CD4-positive, alpha-beta T cell treated with Interleukin-1 beta for 1 hour (primary cell): Measurements from ENCODE around the gene SNAI3.
"Not testable (repeated sequence)": the region's sequence is repeated elsewhere in the genome, so short reads cannot be mapped to it uniquely, and the experiment has no call there.

Experiments used
- DNase-seq, 2 donors: peaks; one replicate each; pipeline ENCODE4 v3.0.0-alpha.2; 2020 to 2022

Gene SNAI3

DNA sequence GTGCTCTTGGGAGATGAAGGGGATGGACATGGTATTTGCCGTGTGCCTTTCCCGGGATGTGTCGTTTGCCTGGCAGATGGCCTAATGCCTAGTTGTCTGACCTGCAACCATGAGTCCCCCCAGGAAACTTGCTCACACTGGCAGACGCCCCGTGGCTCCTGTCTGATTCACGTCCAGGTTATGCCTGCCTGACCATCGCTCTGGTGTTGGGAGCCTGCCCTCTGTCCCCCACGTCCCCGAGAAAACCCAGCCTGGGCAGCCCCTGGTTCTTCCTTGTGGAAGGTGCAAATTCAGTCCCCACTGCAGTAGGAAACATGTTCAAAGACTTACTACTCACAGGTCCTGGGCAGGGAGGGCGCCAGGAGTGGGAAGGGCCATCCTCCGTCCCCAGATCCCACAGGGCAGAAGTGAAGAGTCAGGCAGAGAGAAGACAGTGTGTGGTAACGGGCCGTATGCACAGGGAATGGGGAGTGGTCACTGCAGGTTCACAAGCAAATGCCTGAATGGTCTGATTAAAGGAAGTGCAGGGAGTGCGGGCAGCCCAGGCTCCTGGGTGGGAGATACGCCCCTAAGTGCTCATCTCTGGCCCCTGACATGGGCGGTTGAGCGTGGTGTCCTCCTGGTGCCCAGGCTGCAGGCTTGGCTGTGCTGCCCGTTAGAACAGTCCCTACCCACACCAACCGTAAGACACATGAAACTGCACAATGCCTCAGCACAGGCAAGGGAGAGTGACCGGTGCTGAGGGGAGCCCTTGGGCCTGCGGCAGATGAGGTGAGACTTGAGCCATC lies 4.2 kb upstream of the SNAI3 start:
- DNase-seq, result no peak

DNA sequence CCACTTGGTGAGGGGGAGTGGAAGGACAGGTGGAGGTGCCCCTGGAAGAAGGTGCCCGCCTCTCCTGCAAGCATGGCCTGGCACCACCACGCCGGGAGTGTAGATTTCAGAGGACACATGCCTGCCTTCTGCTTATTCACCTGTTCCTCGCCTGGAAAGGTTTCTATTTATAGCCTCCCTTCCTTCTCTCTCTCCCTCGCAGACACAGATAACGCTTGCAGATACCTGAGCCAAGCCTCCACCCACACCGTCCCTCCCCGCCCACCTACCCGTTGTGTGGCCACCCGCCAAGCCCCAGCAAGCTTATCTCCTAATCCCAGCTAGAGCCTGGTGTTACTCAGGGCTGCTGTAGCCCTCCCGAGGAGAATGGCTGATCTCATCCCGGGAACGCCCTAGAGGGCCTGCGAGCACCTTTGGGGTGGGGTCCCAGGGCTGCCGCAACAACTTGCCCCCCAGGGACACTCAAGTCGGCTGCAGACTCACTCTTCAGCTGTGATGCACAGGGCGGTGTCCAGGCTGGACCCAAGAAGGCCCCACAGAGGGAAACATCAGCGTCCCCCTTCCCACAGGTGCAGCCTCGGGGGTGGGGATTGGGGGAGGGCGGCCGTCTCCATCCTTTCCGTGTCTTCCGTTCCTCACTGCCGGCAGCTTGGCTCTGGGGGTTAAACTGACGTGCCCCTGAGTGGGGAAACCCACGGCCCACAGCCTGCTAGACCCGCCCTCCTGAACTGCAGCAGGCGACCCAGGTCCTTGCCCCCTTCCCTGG lies 1.9 kb upstream of the SNAI3 start:
- no peak for DNase-seq

GRCh38 chr16:88687676-88688012 lies 1.3 kb upstream of the SNAI3 start:
- no peak for DNase-seq

GRCh38 chr16:88687254-88687576 lies 908 bp upstream of the SNAI3 start:
- no peak for DNase-seq

GRCh38 chr16:88686062-88686438 lies 257 bp downstream of the SNAI3 start:
- peak in 1 of 2 donors; percentile 37 for DNase-seq

- DNase-seq, result peak; percentile 58 to 64
Observed at GRCh38 chr16:88685156-88686061, 898 bp downstream of the SNAI3 start.

DNA sequence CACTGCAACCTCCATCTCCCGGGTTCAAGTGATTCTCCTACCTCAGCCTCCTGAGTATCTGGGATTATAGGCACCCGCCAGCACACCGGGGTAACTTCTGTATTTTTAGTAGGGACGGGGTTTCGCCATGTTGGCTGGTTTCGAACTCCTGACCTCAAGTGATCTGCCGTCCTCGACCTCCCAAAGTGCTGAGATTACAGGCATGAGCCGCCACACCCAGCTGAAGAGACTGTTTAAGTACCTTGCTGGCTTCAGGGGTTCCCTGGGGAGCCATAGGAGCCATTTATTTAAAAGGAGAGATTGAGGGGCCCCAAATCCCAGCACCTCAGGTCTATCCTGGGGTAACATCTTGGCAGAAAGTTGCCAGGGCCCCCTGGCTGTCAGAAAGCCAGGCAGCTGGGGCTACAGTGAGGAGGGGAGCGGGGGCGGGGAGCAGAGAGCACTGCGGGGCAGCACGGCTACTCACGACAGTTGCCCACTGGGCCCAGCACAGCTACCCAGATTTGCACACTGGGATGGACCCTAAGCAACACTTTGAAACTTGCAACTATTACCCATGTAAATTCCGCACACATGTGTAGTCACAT lies 1.6 kb downstream of the SNAI3 start:
- DNase-seq, result no peak

DNA sequence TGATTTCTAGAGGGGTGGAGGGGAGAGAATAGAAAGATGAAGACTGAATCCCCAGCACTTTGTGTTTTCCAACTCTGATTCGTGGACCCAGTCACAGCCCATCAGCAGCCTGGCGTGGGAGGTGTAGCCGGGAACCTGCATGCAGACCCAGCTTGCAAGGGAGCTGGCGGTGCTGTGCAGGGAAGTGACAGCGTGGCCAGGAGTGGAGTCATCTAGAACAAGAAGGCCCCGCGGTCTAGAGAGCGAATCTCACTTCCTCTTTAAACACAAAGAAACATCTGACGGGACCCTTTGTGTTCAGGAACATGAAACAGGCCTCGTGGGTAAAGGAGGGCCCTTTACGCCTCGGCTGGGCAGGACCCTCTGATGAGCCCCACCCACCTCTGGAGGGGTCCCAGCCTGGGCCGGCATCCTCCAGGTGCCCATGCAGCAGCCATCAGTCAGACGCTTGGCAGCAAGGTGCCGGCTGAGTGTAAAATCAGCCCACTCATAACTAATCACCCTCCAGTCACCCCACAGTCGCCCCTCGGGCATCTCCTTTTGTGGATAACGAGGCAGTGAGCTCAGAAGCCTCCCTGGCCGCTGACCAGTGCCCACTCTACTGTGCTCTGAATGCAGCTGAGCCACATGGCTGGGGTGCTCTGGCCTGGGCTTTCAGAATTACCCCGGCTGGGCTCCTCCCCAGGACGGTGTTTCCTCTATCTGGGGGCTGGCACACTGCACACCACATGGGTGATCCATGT lies 4.4 kb downstream of the SNAI3 start:
- peak; percentile 51 to 78 for DNase-seq

DNA sequence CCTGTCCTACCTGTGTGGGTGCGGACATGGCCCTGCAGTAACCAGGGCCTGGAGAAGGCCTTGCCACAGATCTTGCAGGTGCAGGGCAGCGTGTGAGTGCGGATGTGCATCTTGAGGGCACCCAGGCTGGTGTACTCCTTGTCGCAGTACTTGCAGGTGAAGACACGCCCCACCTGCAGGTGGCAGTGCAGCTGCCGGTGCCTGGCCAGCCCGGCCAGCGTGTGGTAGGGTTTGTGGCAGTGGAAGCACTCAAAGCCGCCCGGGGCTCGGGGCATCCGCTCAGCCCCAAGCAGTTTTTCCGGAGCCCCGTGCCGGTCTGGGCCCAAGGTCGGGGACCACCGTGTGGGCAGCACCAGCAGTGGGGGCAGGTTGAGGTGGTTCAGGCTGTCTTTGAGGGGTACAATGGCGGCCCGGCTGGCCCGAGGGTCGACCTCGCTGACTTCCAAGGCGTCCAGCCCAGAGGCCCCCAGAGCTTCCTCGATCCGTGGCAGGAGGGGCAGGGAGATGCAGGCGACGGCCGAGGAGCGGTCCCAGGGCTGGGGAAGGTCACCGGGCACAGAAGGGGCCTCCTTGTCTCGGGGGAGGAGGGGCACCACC lies 5.1 kb downstream of the SNAI3 start:
- DNase-seq, result peak; percentile 58 to 63

DNA sequence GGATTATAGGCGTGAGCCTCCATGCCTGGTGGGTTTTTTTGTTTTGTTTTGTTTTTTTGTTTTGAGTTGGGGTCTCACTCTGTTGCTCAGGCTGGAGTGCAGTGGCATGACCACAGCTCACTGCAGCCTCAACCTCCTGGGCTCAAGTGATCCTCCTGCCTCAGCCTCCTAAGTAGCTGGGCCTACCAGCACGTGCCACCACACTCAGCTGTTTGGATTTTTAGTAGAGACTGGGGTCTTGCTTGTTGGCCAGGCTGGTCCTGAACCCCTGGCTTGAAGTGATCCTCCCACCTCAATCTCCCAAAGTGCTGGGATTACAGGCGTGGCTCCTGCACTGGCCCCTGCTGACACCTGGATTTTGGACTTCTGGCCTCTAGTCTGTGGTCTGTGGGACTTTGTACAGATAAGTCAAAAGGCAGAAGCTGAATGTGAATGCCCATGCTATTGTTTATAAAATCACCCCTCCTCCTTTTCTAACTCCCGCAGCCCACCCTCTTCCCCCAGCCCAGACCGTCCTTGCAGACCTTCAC lies 5.7 kb downstream of the SNAI3 start:
- DNase-seq, result no peak

DNA sequence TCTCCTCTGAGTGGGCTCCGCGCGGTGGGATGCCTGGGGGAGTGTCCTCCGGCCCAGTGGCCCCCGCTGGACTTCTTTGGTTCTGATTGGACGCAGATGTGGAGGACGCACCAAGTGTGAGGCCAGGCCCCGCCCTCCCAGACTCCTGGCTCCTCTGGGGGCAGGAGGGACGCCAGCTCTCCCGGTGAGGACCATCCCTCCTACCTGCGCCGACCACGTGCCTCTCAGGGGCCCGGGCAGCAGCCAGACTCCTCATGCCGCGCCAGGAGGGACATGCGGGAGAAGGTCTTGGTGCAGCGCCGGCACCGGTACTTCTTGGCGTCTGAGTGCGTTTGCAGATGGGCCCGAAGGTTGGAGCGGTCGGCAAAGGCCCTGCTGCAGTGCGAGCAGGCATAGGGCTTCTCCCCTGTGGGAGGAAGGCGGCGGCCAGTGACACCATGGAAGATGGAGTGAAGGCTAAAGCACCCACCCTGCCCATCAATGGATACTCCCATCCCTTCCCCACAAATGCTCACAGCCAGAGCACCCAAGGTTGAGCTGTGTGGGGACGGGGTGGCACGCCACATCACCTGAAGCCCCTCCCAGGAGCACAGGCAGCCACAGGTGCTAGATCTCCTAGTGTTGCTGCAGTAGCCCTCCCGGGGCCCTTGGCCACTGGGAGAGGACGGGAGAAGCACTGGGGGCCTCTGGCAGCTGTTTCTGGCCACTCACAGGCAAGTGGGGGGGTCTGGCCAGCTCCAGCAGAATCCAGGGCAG lies 7.9 kb downstream of the SNAI3 start:
- no peak for DNase-seq

GRCh38 chr16:88677721-88678120 lies 8.6 kb downstream of the SNAI3 start:
- DNase-seq, result no peak

- DNase-seq, result no peak
Observed at GRCh38 chr16:88676502-88677242, 9.6 kb downstream of the SNAI3 start.

DNA sequence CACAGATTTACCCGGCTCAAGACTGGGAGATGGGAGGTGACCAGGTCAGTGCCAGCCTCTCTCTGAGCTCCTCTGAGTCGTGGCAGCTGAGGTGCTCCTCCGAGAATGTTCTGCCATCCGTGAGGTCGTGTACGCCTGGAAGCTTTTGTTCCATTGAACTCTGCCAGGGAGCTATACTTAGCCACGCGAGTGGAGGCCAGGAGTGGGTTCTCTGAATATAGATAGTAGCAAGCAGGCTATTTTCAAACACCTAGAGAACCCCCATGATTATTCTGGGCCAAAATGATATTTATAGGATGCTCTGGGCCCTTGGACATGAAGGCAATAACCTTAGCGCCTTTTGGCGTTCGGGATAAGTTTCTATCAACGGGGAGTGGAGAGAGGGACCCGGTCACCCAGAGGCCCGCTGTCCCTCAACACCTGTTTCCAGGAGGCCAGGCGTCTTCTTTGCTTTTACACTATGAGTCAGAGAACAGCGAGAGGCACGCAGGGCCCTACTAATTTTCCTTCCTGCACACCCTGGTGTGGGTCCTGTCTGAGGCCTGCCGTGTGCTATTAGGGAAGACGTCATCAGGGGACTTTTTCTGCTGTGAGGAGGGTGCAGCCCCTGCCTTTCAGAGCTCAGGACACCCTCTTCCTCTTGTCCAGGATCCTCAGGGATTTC lies 12.5 kb downstream of the SNAI3 start:
- DNase-seq, result no peak

GRCh38 chr16:88672776-88673175 lies 13.5 kb downstream of the SNAI3 start:
- no peak for DNase-seq

GRCh38 chr16:88671806-88672205 lies 14.5 kb downstream of the SNAI3 start:
- no peak for DNase-seq

DNA sequence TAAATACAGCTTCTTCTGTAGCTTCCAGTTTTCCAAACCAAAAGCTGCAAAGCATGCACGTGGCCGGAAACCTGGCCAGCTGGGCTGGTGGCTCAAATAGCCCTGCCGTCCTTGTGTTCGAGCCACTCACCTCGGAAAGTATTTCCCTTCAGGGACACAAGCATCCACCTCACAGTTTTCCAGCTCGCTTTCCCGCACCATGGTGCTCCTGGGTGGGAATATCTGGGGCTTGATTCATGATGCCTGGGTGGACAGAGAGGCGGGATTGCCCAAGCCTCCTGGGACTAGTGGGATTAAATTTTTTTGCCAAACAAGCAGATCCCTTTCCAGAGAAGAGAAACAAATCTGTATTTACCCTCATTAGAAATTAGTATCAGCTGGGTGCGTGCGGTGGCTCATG lies 16.3 kb downstream of the SNAI3 start:
- DNase-seq, result no peak

DNA sequence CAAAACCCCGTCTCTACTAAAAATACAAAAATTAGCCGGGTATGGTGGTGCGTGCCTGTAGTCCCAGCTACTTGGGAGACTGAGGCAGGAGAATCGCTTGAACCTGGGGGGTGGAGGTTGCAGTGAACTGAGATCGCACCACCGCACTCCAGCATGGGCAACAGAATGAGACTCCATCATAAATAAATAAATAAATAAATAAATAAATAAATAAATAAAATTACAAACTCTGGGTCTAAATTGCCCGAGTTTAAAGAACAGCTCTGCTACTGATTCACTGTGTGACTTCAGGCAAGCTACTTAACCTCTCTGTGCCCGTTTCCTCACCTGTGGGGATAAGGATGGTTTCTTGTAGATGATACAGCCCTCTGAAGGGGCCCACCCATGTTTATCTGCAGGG lies 16.8 kb downstream of the SNAI3 start:
- DNase-seq, result not testable (repeated sequence)

DNA sequence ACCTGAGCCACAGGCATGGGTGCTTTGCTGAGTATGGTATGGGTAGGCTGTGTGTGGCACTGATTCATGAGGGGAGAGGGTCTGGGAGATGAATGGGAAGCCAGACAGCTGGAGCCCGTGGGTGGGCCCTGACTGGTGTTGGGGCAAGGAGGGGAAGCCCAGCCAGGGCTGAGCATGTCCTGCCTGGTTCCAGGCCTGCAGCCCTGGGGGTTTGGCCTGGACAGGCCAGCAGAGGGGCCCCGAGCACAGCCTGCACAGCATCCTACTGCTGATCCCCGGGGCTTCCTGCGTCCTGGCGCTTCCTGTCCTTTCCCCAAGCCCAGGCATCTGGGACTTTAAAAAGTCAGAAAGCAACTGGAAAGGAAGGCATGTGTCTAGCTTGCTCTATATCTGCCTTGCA lies 18.8 kb downstream of the SNAI3 start:
- DNase-seq, result no peak

- DNase-seq, result no peak
Observed at GRCh38 chr16:88665570-88665969, 20.7 kb downstream of the SNAI3 start.
